ENCODE results near the gene CAMK1.
"Not testable (repeated sequence)": the region's sequence is repeated elsewhere in the genome, so short reads cannot be mapped to it uniquely, and the experiment has no call there.

Gene CAMK1

GRCh38 chr3:9792405-9793160 lies 22.8 kb upstream of the CAMK1 start, which contains the start of the genes ARPC4 and TADA3:
ARPC4 (plus strand) TSS chr3:9793082; CDS start chr3:9793122, 40 bp downstream.
TADA3 (minus strand) TSS chr3:9792473; CDS start chr3:9791466, 1,007 bp downstream.
- DNase-seq, result peak; percentile 94

GRCh38 chr3:9791790-9792404 lies 22.1 kb upstream of the CAMK1 start:
- DNase-seq, result no peak

- no peak for DNase-seq
Measured at GRCh38 chr3:9791127-9791526, 21.4 kb upstream of the CAMK1 start.

- no peak for DNase-seq
Measured at GRCh38 chr3:9787714-9788113, 18.0 kb upstream of the CAMK1 start.

- no peak for DNase-seq
Measured at GRCh38 chr3:9786825-9787669, 17.3 kb upstream of the CAMK1 start.

- no peak for DNase-seq
Measured at GRCh38 chr3:9786209-9786739, 16.5 kb upstream of the CAMK1 start.

- DNase-seq, result no peak
Measured at GRCh38 chr3:9785602-9786001, 15.9 kb upstream of the CAMK1 start.

- DNase-seq, result no peak
Measured at GRCh38 chr3:9784965-9785364, 15.2 kb upstream of the CAMK1 start.

- no peak for DNase-seq
Measured at GRCh38 chr3:9783954-9784353, 14.2 kb upstream of the CAMK1 start.

GRCh38 chr3:9782770-9783169 lies 13.0 kb upstream of the CAMK1 start:
- no peak for DNase-seq

- no peak for DNase-seq
Measured at GRCh38 chr3:9781978-9782603, 12.3 kb upstream of the CAMK1 start.

GRCh38 chr3:9781551-9781950 lies 11.8 kb upstream of the CAMK1 start:
- DNase-seq, result no peak

GRCh38 chr3:9780910-9781309 lies 11.2 kb upstream of the CAMK1 start:
- no peak for DNase-seq

GRCh38 chr3:9780458-9780812 lies 10.7 kb upstream of the CAMK1 start:
- DNase-seq, result no peak

- no peak for DNase-seq
Measured at GRCh38 chr3:9779721-9780457, 10.1 kb upstream of the CAMK1 start.

GRCh38 chr3:9779075-9779593 lies 9.4 kb upstream of the CAMK1 start:
- DNase-seq, result no peak

GRCh38 chr3:9778143-9779074 lies 8.7 kb upstream of the CAMK1 start:
- no peak for DNase-seq

- no peak for DNase-seq
Measured at GRCh38 chr3:9777694-9778021, 7.9 kb upstream of the CAMK1 start.

- DNase-seq, result no peak
Measured at GRCh38 chr3:9776896-9777693, 7.3 kb upstream of the CAMK1 start.

- not testable (repeated sequence) for DNase-seq
Measured at GRCh38 chr3:9771007-9771406, 1.3 kb upstream of the CAMK1 start.
